Neural crest cell (in vitro differentiated cells): ENCODE measurements around the gene NEK6. TPM values are rescaled to one million over a fixed set of nuclear protein-coding genes. Genes with fewer than 3 reads are reported as not detected.
A peak's percentile ranks its signal among the peaks of the same experiment; 100 is the strongest.

ENCODE experiments used
- DNase-seq: peaks from one replicate; pipeline ENCODE4 v3.0.0; 2021; ENCODE audit warnings: low read depth, mixed read lengths, low spot score
- H3K27ac Mint-ChIP-seq: one replicate; pipeline ENCODE4 v1.8.0; 2021; ENCODE audit warnings: mild to moderate bottlenecking, mixed read lengths; ENCODE audit not compliant: unreplicated experiment
- H3K27me3 Mint-ChIP-seq: 2 replicates; pipeline ENCODE4 v1.8.0; 2021; ENCODE audit warnings: low read depth, mild to moderate bottlenecking, mixed read lengths
- H3K36me3 Mint-ChIP-seq: 2 replicates; pipeline ENCODE4 v1.8.0; 2021; ENCODE audit warnings: low read depth, mild to moderate bottlenecking, mixed read lengths
- H3K4me1 Mint-ChIP-seq: 2 replicates; pipeline ENCODE4 v1.8.0; 2021; ENCODE audit warnings: mixed read lengths
- H3K4me3 Mint-ChIP-seq: one replicate; pipeline ENCODE4 v1.8.0; 2021; ENCODE audit warnings: mild to moderate bottlenecking, mixed read lengths
- H3K9me3 Mint-ChIP-seq: 2 replicates; pipeline ENCODE4 v1.8.0; 2021; ENCODE audit warnings: mixed read lengths
- total RNA-seq: library from RNA; stranded (reverse); gene quantifications from 2 replicates; pipeline ENCODE4 v1.2.1, GENCODE V29; 2021
- TF ChIP-seq, protein P1 (sequence below): fragments of 200-600 bp; sonication (generic); conservative IDR thresholded peaks from 2 replicates; pipeline ENCODE4 v1.5.0; 2021; ENCODE audit warnings: antibody characterized with exemption, mild to moderate bottlenecking

Gene NEK6
- total RNA-seq, 1 donor from 2014 or later, result 31.9 TPM

DNA sequence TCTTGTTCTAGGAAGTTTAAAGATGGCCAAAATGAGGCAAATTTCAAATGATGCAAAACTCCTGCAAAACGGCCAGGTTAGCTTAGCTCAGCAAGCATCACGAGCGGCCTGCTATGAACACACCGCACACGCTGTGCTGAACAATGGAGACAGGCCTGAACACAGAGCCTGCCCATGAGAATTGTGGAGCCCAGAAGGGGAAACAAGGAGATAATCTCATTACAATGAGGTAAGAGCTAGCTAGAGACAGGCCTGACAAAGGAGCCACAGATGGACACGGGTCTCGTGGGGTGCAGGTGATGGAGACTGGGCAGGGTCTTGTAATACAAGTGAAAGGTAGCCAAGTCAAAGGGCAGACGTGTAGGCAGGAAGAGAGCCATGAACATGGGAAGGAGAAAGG lies 107.3 kb downstream of the NEK6 start:
- Mint-ChIP-seq H3K9me3 (no peaks in the 10 kb centered on the region), H3K36me3 (no peaks in the 10 kb centered on the region), H3K27me3 (no peaks in the 10 kb centered on the region), H3K4me3 (no peak overlapping the region), H3K27ac (peak overlapping the region; percentile 90), H3K4me1 (peaks cover 21% of the 10 kb centered on the region)
- TF ChIP-seq, protein P1, sequence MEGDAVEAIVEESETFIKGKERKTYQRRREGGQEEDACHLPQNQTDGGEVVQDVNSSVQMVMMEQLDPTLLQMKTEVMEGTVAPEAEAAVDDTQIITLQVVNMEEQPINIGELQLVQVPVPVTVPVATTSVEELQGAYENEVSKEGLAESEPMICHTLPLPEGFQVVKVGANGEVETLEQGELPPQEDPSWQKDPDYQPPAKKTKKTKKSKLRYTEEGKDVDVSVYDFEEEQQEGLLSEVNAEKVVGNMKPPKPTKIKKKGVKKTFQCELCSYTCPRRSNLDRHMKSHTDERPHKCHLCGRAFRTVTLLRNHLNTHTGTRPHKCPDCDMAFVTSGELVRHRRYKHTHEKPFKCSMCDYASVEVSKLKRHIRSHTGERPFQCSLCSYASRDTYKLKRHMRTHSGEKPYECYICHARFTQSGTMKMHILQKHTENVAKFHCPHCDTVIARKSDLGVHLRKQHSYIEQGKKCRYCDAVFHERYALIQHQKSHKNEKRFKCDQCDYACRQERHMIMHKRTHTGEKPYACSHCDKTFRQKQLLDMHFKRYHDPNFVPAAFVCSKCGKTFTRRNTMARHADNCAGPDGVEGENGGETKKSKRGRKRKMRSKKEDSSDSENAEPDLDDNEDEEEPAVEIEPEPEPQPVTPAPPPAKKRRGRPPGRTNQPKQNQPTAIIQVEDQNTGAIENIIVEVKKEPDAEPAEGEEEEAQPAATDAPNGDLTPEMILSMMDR, result no peak
- DNase-seq, result no peak

DNA sequence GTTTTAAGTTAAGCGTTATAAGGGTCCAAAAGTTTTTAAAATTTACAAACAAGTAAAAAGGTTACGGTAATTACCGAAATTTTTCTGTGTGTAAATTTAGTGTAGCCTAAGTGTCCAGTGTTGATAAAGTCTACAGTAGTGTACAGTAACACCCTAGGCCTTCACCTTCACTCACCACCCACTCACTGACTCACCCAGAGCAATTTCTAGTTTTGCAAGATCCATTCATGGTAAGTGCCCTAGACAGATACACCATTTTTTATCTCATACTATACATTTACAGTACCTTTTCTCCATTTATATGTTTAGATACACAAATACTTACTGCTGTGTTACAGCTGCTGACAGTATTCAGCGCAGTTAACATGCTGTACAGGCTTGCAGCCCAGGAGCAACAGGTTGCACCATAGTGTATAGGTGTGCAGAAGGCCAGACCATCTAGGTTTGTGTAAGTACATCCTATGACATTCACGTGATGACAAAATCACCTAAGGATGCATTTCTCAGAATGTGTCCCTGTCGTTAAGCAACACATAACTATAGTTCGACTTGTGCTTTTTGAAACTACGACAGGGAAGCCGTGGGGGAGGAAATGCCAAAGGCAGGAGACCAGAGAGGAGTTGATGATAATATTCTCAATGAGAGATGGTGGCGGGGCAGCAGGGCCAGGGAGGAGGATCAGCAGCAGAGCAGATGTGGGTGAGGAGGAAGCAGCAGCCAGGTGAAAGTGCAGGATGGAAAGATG lies 108.9 kb downstream of the NEK6 start:
- no peak for DNase-seq
- no peaks in the 10 kb centered on the region for H3K27me3 Mint-ChIP-seq
- H3K27ac Mint-ChIP-seq, result no peak overlapping the region
- peaks cover 26% of the 10 kb centered on the region for H3K4me1 Mint-ChIP-seq
- TF ChIP-seq, protein P1, result no peak
- no peaks in the 10 kb centered on the region for H3K9me3 Mint-ChIP-seq
- no peak overlapping the region for H3K4me3 Mint-ChIP-seq
- no peaks in the 10 kb centered on the region for H3K36me3 Mint-ChIP-seq

DNA sequence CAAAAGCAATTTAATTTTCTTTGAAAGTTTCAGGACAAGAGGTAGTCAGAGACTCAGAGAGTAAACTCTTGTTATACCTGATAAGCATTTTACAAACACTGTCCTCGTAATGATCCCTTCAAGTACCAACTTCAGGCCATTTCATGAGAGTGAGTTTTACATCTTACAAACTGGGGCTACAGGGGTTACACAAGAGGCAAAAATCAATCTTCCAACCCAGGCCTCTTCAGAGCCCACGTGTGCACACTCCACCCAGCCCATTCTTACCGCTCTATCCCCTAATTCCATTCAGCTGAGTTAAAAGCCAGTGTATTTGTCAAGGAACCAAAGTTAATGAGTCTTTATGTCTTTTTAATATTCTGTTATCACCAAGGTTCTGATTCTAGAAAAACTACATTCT lies 110.9 kb downstream of the NEK6 start:
- Mint-ChIP-seq H3K36me3 (peaks cover 8% of the 10 kb centered on the region), H3K9me3 (peaks cover under 1% of the 10 kb centered on the region), H3K27ac (peak overlapping the region; percentile 7), H3K4me1 (peaks cover 22% of the 10 kb centered on the region), H3K4me3 (no peak overlapping the region), H3K27me3 (no peaks in the 10 kb centered on the region)
- DNase-seq, result no peak
- TF ChIP-seq, protein P1, result no peak

DNA sequence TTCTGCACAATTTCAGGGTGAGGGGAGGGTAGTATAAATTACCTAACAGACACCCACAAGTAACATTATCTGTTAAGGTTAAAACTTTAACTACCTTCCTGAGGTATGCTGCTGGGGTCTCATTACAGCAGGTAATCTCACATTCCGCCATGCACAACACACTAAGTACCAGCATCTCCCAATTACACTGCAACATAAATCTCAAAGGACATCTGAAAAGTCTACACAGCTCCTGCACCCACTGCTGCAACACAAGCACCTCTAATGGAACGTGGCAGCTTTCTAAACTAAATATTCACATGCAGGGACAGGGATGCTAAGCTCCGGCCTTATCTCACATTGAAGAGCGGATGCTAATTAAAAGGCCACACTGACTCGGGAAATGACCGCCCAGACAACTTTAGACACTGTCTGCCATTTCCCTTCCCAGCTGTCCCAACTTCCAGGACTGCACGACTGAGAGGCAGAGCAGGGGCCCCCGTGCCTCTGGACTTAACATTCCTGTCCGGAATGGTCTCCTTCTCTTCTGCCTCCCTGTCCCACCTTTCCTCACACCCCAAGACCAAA lies 111.6 kb downstream of the NEK6 start:
- no peaks in the 10 kb centered on the region for H3K27me3 Mint-ChIP-seq
- no peak for DNase-seq
- no peak overlapping the region for H3K4me3 Mint-ChIP-seq
- H3K27ac Mint-ChIP-seq, result no peak overlapping the region
- peaks cover 12% of the 10 kb centered on the region for H3K36me3 Mint-ChIP-seq
- TF ChIP-seq, protein P1, result no peak
- H3K9me3 Mint-ChIP-seq, result peaks cover 4% of the 10 kb centered on the region
- peaks cover 17% of the 10 kb centered on the region for H3K4me1 Mint-ChIP-seq

GRCh38 chr9:124370896-124371582 lies 113.3 kb downstream of the NEK6 start:
- H3K9me3 Mint-ChIP-seq, result peaks cover 4% of the 10 kb centered on the region
- DNase-seq, result no peak
- H3K36me3 Mint-ChIP-seq, result peaks cover 18% of the 10 kb centered on the region
- H3K27me3 Mint-ChIP-seq, result no peaks in the 10 kb centered on the region
- H3K4me1 Mint-ChIP-seq, result peaks cover 9% of the 10 kb centered on the region
- no peak overlapping the region for H3K27ac Mint-ChIP-seq
- H3K4me3 Mint-ChIP-seq, result no peak overlapping the region
- TF ChIP-seq, protein P1, result no peak
